ENCODE measurements around the gene SAMD4B. TPM values are rescaled to one million over a fixed set of nuclear protein-coding genes. Genes with fewer than 3 reads are reported as not detected.

SAMD4B gene
- total and polyA plus RNA-seq, 9 of the 15 experiments (the other 6 are each of a cell fraction or from before 2014, with no cell fraction given) = 3.4 to 90.5 (median 38.0) TPM

DNA sequence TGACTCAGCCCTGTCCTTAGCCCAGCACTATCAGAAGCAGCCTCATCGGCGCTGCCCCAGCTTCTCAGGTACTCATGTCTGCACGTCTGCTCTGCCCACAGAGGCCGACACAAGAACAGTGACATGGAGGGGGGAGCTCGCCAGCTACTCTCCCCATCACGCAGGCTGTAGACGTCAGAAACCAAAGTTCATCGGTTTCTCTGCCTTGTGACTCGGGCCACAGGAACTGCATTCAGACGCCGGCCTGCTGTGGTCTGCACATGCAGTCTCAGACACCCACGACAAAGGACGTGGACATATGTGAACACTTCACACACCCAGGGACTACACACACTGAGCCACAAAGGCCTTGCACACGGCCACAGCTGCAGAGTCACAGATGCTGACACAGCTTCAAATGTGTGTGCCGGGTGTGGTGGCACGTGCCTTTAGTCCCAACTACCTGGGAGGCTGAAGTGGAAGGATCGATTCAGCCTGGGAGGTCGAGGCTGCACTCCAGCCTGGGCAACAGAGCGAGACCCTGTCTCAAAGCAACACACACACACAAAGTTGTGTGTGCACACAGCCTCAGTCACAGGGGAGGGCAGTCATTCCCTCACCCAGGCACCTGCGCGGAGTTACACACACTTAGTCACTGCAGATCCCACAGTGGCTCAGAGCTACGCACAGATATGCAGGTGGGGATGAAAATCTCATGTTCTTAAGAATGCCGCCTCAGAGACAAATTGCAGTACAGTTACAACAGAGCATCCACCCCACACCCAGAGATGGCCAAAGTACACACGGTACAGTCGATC, 59.5 kb downstream of the SAMD4B start (continued):
- TF ChIP-seq, protein P1, sequence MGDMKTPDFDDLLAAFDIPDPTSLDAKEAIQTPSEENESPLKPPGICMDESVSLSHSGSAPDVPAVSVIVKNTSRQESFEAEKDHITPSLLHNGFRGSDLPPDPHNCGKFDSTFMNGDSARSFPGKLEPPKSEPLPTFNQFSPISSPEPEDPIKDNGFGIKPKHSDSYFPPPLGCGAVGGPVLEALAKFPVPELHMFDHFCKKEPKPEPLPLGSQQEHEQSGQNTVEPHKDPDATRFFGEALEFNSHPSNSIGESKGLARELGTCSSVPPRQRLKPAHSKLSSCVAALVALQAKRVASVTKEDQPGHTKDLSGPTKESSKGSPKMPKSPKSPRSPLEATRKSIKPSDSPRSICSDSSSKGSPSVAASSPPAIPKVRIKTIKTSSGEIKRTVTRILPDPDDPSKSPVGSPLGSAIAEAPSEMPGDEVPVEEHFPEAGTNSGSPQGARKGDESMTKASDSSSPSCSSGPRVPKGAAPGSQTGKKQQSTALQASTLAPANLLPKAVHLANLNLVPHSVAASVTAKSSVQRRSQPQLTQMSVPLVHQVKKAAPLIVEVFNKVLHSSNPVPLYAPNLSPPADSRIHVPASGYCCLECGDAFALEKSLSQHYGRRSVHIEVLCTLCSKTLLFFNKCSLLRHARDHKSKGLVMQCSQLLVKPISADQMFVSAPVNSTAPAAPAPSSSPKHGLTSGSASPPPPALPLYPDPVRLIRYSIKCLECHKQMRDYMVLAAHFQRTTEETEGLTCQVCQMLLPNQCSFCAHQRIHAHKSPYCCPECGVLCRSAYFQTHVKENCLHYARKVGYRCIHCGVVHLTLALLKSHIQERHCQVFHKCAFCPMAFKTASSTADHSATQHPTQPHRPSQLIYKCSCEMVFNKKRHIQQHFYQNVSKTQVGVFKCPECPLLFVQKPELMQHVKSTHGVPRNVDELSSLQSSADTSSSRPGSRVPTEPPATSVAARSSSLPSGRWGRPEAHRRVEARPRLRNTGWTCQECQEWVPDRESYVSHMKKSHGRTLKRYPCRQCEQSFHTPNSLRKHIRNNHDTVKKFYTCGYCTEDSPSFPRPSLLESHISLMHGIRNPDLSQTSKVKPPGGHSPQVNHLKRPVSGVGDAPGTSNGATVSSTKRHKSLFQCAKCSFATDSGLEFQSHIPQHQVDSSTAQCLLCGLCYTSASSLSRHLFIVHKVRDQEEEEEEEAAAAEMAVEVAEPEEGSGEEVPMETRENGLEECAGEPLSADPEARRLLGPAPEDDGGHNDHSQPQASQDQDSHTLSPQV (IDR thresholded peaks at IDR 0.05) = peak; percentile 68
- TF ChIP-seq, protein P2, sequence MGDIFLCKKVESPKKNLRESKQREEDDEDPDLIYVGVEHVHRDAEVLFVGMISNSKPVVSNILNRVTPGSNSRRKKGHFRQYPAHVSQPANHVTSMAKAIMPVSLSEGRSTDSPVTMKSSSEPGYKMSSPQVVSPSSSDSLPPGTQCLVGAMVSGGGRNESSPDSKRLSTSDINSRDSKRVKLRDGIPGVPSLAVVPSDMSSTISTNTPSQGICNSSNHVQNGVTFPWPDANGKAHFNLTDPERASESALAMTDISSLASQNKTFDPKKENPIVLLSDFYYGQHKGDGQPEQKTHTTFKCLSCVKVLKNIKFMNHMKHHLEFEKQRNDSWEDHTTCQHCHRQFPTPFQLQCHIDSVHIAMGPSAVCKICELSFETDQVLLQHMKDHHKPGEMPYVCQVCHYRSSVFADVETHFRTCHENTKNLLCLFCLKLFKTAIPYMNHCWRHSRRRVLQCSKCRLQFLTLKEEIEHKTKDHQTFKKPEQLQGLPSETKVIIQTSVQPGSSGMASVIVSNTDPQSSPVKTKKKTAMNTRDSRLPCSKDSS (IDR thresholded peaks at IDR 0.05; ENCODE audit: low read depth, partially characterized antibody) = no peak
- TF ChIP-seq MXI1 (IDR thresholded peaks at IDR 0.05; ENCODE audit: low read depth, low read length) (no peak), STAT5B (CRISPR knock-in tag; IDR thresholded peaks at IDR 0.05) (no peak), ZNF584 (CRISPR knock-in tag; IDR thresholded peaks at IDR 0.05; ENCODE audit: low read depth) (no peak), KAT2B (IDR thresholded peaks at IDR 0.05; ENCODE audit: low read depth, low read length) (no peak), ZNF324 (CRISPR knock-in tag; IDR thresholded peaks at IDR 0.05) (no peak), TEAD1 (CRISPR knock-in tag; IDR thresholded peaks at IDR 0.05) (peak in 1 of 2 experiments; percentile 13; a peak in 2 of 4 replicates), EP300 (IDR thresholded peaks at IDR 0.05; ENCODE audit: low read length) (no peak; the same call in 1 of the 2 replicates)
- TF ChIP-seq, protein P3, sequence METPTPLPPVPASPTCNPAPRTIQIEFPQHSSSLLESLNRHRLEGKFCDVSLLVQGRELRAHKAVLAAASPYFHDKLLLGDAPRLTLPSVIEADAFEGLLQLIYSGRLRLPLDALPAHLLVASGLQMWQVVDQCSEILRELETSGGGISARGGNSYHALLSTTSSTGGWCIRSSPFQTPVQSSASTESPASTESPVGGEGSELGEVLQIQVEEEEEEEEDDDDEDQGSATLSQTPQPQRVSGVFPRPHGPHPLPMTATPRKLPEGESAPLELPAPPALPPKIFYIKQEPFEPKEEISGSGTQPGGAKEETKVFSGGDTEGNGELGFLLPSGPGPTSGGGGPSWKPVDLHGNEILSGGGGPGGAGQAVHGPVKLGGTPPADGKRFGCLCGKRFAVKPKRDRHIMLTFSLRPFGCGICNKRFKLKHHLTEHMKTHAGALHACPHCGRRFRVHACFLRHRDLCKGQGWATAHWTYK (CRISPR knock-in tag; IDR thresholded peaks at IDR 0.05) = no peak
- TF ChIP-seq, protein P4, sequence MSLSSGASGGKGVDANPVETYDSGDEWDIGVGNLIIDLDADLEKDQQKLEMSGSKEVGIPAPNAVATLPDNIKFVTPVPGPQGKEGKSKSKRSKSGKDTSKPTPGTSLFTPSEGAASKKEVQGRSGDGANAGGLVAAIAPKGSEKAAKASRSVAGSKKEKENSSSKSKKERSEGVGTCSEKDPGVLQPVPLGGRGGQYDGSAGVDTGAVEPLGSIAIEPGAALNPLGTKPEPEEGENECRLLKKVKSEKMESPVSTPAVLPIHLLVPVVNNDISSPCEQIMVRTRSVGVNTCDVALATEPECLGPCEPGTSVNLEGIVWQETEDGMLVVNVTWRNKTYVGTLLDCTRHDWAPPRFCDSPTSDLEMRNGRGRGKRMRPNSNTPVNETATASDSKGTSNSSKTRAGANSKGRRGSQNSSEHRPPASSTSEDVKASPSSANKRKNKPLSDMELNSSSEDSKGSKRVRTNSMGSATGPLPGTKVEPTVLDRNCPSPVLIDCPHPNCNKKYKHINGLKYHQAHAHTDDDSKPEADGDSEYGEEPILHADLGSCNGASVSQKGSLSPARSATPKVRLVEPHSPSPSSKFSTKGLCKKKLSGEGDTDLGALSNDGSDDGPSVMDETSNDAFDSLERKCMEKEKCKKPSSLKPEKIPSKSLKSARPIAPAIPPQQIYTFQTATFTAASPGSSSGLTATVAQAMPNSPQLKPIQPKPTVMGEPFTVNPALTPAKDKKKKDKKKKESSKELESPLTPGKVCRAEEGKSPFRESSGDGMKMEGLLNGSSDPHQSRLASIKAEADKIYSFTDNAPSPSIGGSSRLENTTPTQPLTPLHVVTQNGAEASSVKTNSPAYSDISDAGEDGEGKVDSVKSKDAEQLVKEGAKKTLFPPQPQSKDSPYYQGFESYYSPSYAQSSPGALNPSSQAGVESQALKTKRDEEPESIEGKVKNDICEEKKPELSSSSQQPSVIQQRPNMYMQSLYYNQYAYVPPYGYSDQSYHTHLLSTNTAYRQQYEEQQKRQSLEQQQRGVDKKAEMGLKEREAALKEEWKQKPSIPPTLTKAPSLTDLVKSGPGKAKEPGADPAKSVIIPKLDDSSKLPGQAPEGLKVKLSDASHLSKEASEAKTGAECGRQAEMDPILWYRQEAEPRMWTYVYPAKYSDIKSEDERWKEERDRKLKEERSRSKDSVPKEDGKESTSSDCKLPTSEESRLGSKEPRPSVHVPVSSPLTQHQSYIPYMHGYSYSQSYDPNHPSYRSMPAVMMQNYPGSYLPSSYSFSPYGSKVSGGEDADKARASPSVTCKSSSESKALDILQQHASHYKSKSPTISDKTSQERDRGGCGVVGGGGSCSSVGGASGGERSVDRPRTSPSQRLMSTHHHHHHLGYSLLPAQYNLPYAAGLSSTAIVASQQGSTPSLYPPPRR (CRISPR knock-in tag; IDR thresholded peaks at IDR 0.05; ENCODE audit: borderline replicate concordance) = no peak
- TF ChIP-seq, protein P5, sequence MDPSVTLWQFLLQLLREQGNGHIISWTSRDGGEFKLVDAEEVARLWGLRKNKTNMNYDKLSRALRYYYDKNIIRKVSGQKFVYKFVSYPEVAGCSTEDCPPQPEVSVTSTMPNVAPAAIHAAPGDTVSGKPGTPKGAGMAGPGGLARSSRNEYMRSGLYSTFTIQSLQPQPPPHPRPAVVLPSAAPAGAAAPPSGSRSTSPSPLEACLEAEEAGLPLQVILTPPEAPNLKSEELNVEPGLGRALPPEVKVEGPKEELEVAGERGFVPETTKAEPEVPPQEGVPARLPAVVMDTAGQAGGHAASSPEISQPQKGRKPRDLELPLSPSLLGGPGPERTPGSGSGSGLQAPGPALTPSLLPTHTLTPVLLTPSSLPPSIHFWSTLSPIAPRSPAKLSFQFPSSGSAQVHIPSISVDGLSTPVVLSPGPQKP (CRISPR knock-in tag; IDR thresholded peaks at IDR 0.05) = no peak

Data from K562 (cell line).